Choroid plexus epithelial cell (primary cell): ENCODE results near the gene TLK2.

Experiments used
- DNase-seq: peaks from one replicate; pipeline ENCODE4 v3.0.0-alpha.2; 2010; ENCODE audit warnings: low read depth
- H3K4me3 ChIP-seq: 2 replicates; pipeline ENCODE4 v1.5.1; 2011; ENCODE audit warnings: low read depth, mild to moderate bottlenecking, control low read depth, low read length, moderate library complexity
- CTCF ChIP-seq: conservative IDR thresholded peaks from 2 replicates; pipeline ENCODE4 v1.5.1; 2011; ENCODE audit warnings: low read depth, mild to moderate bottlenecking, control low read depth, inconsistent platforms, low read length, moderate library complexity

Gene TLK2

DNA sequence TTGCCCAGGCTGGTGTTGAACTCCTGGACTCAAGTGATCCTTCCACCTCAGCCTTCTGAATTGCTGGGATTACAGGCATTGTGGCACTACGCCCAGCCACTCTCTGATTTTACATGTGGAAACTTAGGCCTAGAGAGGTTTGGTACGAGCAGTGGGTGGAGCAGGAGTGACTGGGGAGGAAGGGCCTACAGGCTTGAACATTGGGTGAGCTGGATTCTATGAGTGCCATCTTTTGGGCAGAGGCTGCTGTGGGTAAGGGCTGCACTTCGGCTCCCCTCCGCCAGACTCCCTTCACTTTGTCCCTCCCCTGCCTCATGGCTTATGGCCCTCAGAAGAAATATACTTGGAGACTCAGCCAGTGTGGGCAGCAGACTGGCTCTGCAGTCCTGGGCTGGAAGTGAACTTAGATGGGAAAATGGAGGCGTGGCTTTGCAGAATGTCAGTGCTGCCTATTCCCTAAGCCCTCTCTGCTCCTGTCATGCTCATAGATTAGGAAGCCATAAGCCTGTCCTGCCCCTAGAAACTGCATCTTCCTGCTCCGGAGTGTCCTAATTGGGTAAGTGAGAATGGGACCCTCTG lies 139.4 kb downstream of the TLK2 start:
- no peak for TF ChIP-seq CTCF
- H3K4me3 ChIP-seq = no peak overlapping the region

GRCh38 chr17:62618647-62619416 lies 140.2 kb downstream of the TLK2 start:
- TF ChIP-seq CTCF = no peak
- H3K4me3 ChIP-seq = no peak overlapping the region
- DNase-seq = no peak

More for the DNA sequence above, 139.4 kb downstream of the TLK2 start:
- peak; percentile 76 for DNase-seq

GRCh38 chr17:62619417-62620155 lies 141.0 kb downstream of the TLK2 start:
- H3K4me3 ChIP-seq = no peak overlapping the region
- no peak for TF ChIP-seq CTCF
- DNase-seq = no peak

DNA sequence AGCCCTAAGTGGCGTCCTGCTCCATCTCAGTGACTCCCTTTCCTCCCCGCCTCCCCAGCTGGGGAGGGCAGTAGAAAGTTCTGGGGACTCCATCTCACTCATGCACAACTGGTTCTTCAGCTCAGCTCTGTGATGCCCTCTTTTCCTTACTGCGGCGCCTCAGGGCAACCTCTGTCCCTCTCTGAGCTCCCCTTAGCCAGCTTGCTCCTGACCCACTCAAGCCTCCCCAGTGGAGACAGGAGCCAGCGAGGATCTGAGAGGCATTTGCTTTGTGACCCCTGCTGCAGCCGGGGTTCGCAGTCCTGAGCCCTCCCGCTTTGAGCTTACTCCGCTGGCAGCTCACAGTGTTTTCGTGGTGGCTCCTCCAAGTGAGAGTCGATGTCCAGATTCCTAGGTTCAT lies 142.6 kb downstream of the TLK2 start:
- no peak for DNase-seq
- no peak for TF ChIP-seq CTCF
- H3K4me3 ChIP-seq = no peak overlapping the region

DNA sequence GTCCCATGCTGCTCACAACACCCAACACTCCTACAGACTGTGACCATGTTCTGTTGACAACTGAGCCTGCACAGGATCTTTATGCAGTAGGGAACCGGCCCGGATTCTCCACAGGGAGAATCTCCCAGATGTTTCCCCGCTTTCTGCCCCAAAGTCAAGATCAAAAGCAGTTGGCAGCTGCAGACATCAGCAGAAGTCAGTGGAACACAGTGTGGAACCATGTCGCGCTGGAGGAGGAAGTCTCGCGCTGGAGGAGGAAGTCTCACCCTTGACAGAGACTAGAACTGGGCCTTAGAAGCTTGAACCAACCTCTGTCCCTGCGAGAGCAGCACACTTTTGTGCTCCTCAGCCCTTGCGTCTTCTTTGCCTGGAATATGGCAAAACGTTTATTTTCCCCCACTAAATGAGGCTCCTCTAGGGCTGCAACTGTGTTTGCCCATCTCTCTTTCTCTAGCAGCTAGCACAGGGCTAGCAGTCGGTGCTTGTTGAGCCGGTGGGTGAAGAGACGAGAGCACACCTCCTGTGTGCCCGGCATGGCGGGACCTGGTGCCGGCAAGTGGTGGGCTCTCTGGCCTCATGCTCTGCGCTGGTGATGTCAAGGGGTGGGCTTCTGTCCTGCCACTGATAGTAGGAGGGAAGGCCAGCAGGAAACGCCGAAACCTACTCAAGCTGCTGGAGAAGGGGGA lies 146.7 kb downstream of the TLK2 start:
- no peak for DNase-seq
- H3K4me3 ChIP-seq = no peak overlapping the region
- no peak for TF ChIP-seq CTCF

- H3K4me3 ChIP-seq = no peak overlapping the region
- DNase-seq = no peak
- no peak for TF ChIP-seq CTCF
Measured at GRCh38 chr17:62625870-62626200, 147.2 kb downstream of the TLK2 start.
